ENCODE measurements around the gene CCDC191. TPM values are rescaled to one million over a fixed set of nuclear protein-coding genes. Genes with fewer than 3 reads are reported as not detected.

CCDC191 gene
- polyA plus RNA-seq, 1 donor (not counting 4 experiments of a cell fraction or from before 2014, with no cell fraction given), result 3.6 TPM

GRCh38 chr3:114043205-114043604 lies 13.1 kb downstream of the CCDC191 start:
- Histone ChIP-seq H3K27me3 (ENCODE audit: control insufficient read depth, extremely low read depth, insufficient read depth, low read length) (no peaks in the 10 kb centered on the region), H3K9ac (ENCODE audit: control insufficient read depth, extremely low read depth, insufficient read depth, low read length) (no peak overlapping the region), H3K36me3 (ENCODE audit: control insufficient read depth in 2 of 2, extremely low read depth in 1 of 2, insufficient read depth in 2 of 2, low read length in 2 of 2) (no peaks in the 10 kb centered on the region), H3K27ac (ENCODE audit: control insufficient read depth, insufficient read depth, low read length) (no peak overlapping the region), H3K4me2 (ENCODE audit: control insufficient read depth, extremely low read depth, insufficient read depth, low read depth, low read length) (no peak overlapping the region), H3K79me2 (ENCODE audit: control insufficient read depth, insufficient read depth, low read length) (no peaks in the 10 kb centered on the region), H3K9me1 (ENCODE audit: control insufficient read depth, extremely low read depth, insufficient read depth, low read length) (no peaks in the 10 kb centered on the region), H3K4me3 (ENCODE audit: control insufficient read depth in 2 of 3, extremely low read depth in 1 of 3, insufficient read depth in 2 of 3, low read depth in 1 of 3, low read length in 3 of 3) (no peak overlapping the region), H3K9me3 (ENCODE audit: control insufficient read depth, low read depth, low read length) (no peaks in the 10 kb centered on the region), H3K4me1 (ENCODE audit: control insufficient read depth, extremely low read depth, insufficient read depth, low read length) (no peaks in the 10 kb centered on the region), H4K20me1 (ENCODE audit: control insufficient read depth, extremely low read depth, insufficient read depth, low read length) (no peaks in the 10 kb centered on the region), H2AFZ (ENCODE audit: control insufficient read depth, low read length) (no peak overlapping the region)
- no peak for DNase-seq (ENCODE audit: low read depth, low spot score)
- TF ChIP-seq, protein P1, sequence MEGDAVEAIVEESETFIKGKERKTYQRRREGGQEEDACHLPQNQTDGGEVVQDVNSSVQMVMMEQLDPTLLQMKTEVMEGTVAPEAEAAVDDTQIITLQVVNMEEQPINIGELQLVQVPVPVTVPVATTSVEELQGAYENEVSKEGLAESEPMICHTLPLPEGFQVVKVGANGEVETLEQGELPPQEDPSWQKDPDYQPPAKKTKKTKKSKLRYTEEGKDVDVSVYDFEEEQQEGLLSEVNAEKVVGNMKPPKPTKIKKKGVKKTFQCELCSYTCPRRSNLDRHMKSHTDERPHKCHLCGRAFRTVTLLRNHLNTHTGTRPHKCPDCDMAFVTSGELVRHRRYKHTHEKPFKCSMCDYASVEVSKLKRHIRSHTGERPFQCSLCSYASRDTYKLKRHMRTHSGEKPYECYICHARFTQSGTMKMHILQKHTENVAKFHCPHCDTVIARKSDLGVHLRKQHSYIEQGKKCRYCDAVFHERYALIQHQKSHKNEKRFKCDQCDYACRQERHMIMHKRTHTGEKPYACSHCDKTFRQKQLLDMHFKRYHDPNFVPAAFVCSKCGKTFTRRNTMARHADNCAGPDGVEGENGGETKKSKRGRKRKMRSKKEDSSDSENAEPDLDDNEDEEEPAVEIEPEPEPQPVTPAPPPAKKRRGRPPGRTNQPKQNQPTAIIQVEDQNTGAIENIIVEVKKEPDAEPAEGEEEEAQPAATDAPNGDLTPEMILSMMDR (optimal IDR thresholded peaks at IDR 0.05 in 1 of 3, IDR thresholded peaks at IDR 0.05 in 1 of 3, conservative IDR thresholded peaks at IDR 0.05 in 1 of 3; ENCODE audit: extremely low read depth in 1 of 3, insufficient read depth in 2 of 3, low read length in 3 of 3), result no peak
- no peak for TF ChIP-seq EZH2 (IDR thresholded peaks at IDR 0.05; ENCODE audit: low read length)
- dilution Hi-C loops (cut with MboI; ENCODE audit: extremely low pct_ligation_motif_present, low sequenced_read_pairs), result no loop called here
- no peak for FAIRE-seq

- TF ChIP-seq, protein P1 (optimal IDR thresholded peaks at IDR 0.05 in 1 of 3, IDR thresholded peaks at IDR 0.05 in 1 of 3, conservative IDR thresholded peaks at IDR 0.05 in 1 of 3; ENCODE audit: extremely low read depth in 1 of 3, insufficient read depth in 2 of 3, low read length in 3 of 3), result no peak
- TF ChIP-seq EZH2 (IDR thresholded peaks at IDR 0.05; ENCODE audit: low read length), result no peak
- no peak for FAIRE-seq
- Histone ChIP-seq H3K4me3 (ENCODE audit: control insufficient read depth in 2 of 3, extremely low read depth in 1 of 3, insufficient read depth in 2 of 3, low read depth in 1 of 3, low read length in 3 of 3) (no peak overlapping the region), H4K20me1 (ENCODE audit: control insufficient read depth, extremely low read depth, insufficient read depth, low read length) (no peaks in the 10 kb centered on the region), H2AFZ (ENCODE audit: control insufficient read depth, low read length) (no peak overlapping the region), H3K27ac (ENCODE audit: control insufficient read depth, insufficient read depth, low read length) (no peak overlapping the region), H3K79me2 (ENCODE audit: control insufficient read depth, insufficient read depth, low read length) (no peaks in the 10 kb centered on the region), H3K4me1 (ENCODE audit: control insufficient read depth, extremely low read depth, insufficient read depth, low read length) (no peaks in the 10 kb centered on the region), H3K9me1 (ENCODE audit: control insufficient read depth, extremely low read depth, insufficient read depth, low read length) (no peaks in the 10 kb centered on the region), H3K36me3 (ENCODE audit: control insufficient read depth in 2 of 2, extremely low read depth in 1 of 2, insufficient read depth in 2 of 2, low read length in 2 of 2) (peaks cover 0 to 3% of the 10 kb centered on the region in 2 experiments), H3K4me2 (ENCODE audit: control insufficient read depth, extremely low read depth, insufficient read depth, low read depth, low read length) (no peak overlapping the region), H3K9me3 (ENCODE audit: control insufficient read depth, low read depth, low read length) (no peaks in the 10 kb centered on the region), H3K9ac (ENCODE audit: control insufficient read depth, extremely low read depth, insufficient read depth, low read length) (no peak overlapping the region), H3K27me3 (ENCODE audit: control insufficient read depth, extremely low read depth, insufficient read depth, low read length) (no peaks in the 10 kb centered on the region)
- DNase-seq (ENCODE audit: low read depth, low spot score), result no peak
- dilution Hi-C loops (cut with MboI; ENCODE audit: extremely low pct_ligation_motif_present, low sequenced_read_pairs), result no loop called here
Measured at GRCh38 chr3:114035896-114036295, 20.4 kb downstream of the CCDC191 start.

Data from keratinocyte (primary cell).